Fibroblast of lung (primary cell): ENCODE results near the gene C9orf85. TPM values are rescaled to one million over a fixed set of nuclear protein-coding genes. Genes with fewer than 3 reads are reported as not detected.

Experiments used
- DNase-seq, 2 donors: peaks; one replicate each; pipeline versions ENCODE4 v3.0.0 to v3.0.0-alpha.2; 2010; ENCODE audit warnings: low read depth in 2 of 2
- H2AFZ ChIP-seq: 2 replicates; pipeline ENCODE4 v1.5.1; 2012; ENCODE audit warnings: low read length, control low read depth, inconsistent platforms
- H3K27ac ChIP-seq: 2 replicates; pipeline ENCODE4 v1.5.1; 2011; ENCODE audit warnings: low read length, control low read depth; ENCODE audit not compliant: insufficient read depth
- H3K27me3 ChIP-seq: 2 replicates; pipeline ENCODE4 v1.5.1; 2011; ENCODE audit warnings: mild to moderate bottlenecking, low read length; ENCODE audit not compliant: control insufficient read depth, insufficient read depth
- H3K36me3 ChIP-seq: 2 replicates; pipeline ENCODE4 v1.5.1; 2011; ENCODE audit warnings: low read length; ENCODE audit not compliant: control insufficient read depth, insufficient read depth
- H3K4me1 ChIP-seq: 2 replicates; pipeline ENCODE4 v1.5.1; 2011; ENCODE audit warnings: low read length; ENCODE audit not compliant: control insufficient read depth, insufficient read depth; ENCODE audit errors: extremely low read depth
- H3K4me2 ChIP-seq: 2 replicates; pipeline ENCODE4 v1.5.1; 2011; ENCODE audit warnings: low read length, control low read depth; ENCODE audit not compliant: insufficient read depth; ENCODE audit errors: extremely low read depth
- H3K4me3 ChIP-seq, 4 experiments: fragments of 200-600 bp in 1 of 4; sonication (generic) in 1 of 4; replicated peaks in 1 of 4; 2 replicates each; pipeline ENCODE4 v1.5.1; 2011 to 2016; ENCODE audit warnings: low read length in 4 of 4, low read depth in 3 of 4, mild to moderate bottlenecking in 3 of 4, control low read depth in 2 of 4, inconsistent platforms in 1 of 4, mixed read lengths in 1 of 4; ENCODE audit not compliant: insufficient read depth in 1 of 4; ENCODE audit errors: control extremely low read depth in 1 of 4
- H3K79me2 ChIP-seq: 2 replicates; pipeline ENCODE4 v1.5.1; 2012; ENCODE audit warnings: mild to moderate bottlenecking, low read length, inconsistent platforms; ENCODE audit not compliant: control insufficient read depth, insufficient read depth
- H3K9ac ChIP-seq: 2 replicates; pipeline ENCODE4 v1.5.1; 2011; ENCODE audit warnings: mild to moderate bottlenecking, low read length, control low read depth; ENCODE audit not compliant: insufficient read depth
- H3K9me3 ChIP-seq: 2 replicates; pipeline ENCODE4 v1.5.1; 2012; ENCODE audit warnings: low read depth, low read length; ENCODE audit not compliant: control insufficient read depth, insufficient read depth
- H4K20me1 ChIP-seq: 2 replicates; pipeline ENCODE4 v1.5.1; 2011; ENCODE audit warnings: low read length; ENCODE audit not compliant: control insufficient read depth, insufficient read depth; ENCODE audit errors: extremely low read depth
- EZH2 ChIP-seq: IDR thresholded peaks from 2 replicates; pipeline ENCODE4 v1.5.1; 2012; ENCODE audit warnings: low read length, control low read depth, mild to moderate bottlenecking; ENCODE audit errors: missing control alignments
- polyA plus RNA-seq, 2 donors: library from polyadenylated mRNA; depleted of rRNA in 1 of 2; stranded (reverse) in 1 of 2; unstranded in 1 of 2; fragments of >200 nt; gene quantifications; 2 replicates each; pipeline ENCODE4 v1.2.1, GENCODE V29; 2011 to 2012; ENCODE audit warnings: missing spikeins in 1 of 2
- total RNA-seq: library from RNA; depleted of rRNA; stranded (reverse); fragments of >200 nt; gene quantifications from 2 replicates; pipeline ENCODE4 v1.2.1, GENCODE V29; 2014
- TF ChIP-seq, protein P1 (sequence below), 2 donors: IDR thresholded peaks in 1 of 2; conservative IDR thresholded peaks in 1 of 2; 1 replicate in 1 of 2; 2 replicates in 1 of 2; pipeline ENCODE4 v1.5.1; 2011 to 2012; ENCODE audit warnings: low read length in 2 of 2, control low read depth in 1 of 2, inconsistent platforms in 1 of 2, low read depth in 1 of 2, mild to moderate bottlenecking in 1 of 2

Gene C9orf85
- total and polyA plus RNA-seq, 2 donors (not counting 1 experiment from before 2014, with no cell fraction given): 17.3 to 22.5 TPM

DNA sequence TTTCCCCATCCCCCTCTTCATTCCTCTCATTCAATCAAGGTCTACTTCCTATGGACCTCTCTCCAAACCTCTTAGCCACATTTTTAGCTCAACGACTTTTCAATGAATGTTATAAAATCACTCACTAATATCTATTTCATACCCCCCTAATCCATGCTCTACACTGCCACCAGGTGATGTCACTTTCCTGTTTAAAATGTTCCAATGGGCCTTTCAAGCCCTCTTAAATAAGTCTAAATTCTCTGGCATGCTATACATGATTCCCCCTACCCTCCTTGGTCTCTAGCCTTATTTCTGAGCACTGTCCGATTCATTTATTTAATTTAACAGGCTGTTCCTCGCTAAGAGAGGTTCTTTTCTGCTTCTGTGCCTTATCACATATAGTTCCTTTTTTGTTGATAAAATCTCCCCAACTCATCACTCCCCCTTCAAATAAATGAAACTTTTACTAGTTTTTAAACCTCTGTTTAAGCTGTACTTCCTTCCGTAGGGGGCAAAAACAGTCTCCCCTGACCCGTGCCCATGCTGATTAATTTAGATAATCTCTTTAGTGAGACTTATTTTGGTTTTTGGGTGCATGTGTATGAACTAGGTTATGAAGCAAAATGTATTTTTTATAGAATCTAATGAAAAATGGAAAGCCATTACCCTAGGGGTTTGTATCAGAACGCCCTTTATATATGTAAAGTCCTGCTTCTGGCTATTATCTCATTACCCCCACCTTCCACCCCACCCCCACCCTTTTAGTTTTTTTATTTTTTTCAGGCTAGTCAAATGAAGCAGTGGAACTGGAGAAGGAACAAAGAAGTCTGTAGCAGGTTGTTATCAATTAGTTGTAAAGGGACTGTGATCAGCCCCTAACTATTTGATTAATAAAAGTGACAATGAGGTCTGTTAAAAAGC, 9.5 kb upstream of the C9orf85 start:
- no peak overlapping the region for H3K9ac ChIP-seq
- H2AFZ ChIP-seq: no peak overlapping the region
- H3K79me2 ChIP-seq: peaks cover 47% of the 10 kb centered on the region
- no peak overlapping the region for H3K4me2 ChIP-seq
- no peak for DNase-seq
- no peak overlapping the region for H3K27ac ChIP-seq
- no peaks in the 10 kb centered on the region for H4K20me1 ChIP-seq
- TF ChIP-seq, protein P1, sequence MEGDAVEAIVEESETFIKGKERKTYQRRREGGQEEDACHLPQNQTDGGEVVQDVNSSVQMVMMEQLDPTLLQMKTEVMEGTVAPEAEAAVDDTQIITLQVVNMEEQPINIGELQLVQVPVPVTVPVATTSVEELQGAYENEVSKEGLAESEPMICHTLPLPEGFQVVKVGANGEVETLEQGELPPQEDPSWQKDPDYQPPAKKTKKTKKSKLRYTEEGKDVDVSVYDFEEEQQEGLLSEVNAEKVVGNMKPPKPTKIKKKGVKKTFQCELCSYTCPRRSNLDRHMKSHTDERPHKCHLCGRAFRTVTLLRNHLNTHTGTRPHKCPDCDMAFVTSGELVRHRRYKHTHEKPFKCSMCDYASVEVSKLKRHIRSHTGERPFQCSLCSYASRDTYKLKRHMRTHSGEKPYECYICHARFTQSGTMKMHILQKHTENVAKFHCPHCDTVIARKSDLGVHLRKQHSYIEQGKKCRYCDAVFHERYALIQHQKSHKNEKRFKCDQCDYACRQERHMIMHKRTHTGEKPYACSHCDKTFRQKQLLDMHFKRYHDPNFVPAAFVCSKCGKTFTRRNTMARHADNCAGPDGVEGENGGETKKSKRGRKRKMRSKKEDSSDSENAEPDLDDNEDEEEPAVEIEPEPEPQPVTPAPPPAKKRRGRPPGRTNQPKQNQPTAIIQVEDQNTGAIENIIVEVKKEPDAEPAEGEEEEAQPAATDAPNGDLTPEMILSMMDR (conservative IDR thresholded peaks at IDR 0.05 in 1 of 2, IDR thresholded peaks at IDR 0.05 in 1 of 2; ENCODE audit: low read depth in 1 of 2, low read length in 2 of 2): no peak
- no peak for TF ChIP-seq EZH2
- no peaks in the 10 kb centered on the region for H3K27me3 ChIP-seq
- no peaks in the 10 kb centered on the region for H3K9me3 ChIP-seq
- H3K4me1 ChIP-seq: no peaks in the 10 kb centered on the region
- H3K36me3 ChIP-seq: no peaks in the 10 kb centered on the region
- H3K4me3 ChIP-seq: no peak overlapping the region

DNA sequence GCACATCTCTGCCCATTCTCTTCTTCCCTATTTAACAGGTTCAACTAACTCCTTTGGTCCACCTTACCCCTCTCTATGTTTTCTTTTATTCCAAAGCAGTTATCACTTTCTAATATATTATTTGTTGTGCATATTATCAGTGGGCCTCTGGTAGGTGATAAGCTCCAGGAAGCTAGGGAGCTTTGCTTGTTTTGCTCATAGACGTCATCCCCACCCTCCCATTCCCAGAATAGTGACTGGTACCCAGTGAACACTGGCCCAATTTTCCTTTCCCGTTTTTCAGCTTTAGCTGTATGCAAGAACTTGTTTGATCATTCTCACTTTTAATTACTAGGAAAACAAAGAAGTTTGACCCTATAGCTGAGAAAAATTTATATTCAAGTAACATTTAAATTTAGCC, 7.4 kb upstream of the C9orf85 start:
- Histone ChIP-seq H3K9ac (no peak overlapping the region), H3K9me3 (no peaks in the 10 kb centered on the region), H3K4me1 (no peaks in the 10 kb centered on the region), H3K4me3 (no peak overlapping the region), H3K36me3 (no peaks in the 10 kb centered on the region), H3K27me3 (no peaks in the 10 kb centered on the region), H4K20me1 (no peaks in the 10 kb centered on the region), H2AFZ (no peak overlapping the region), H3K27ac (no peak overlapping the region), H3K4me2 (no peak overlapping the region), H3K79me2 (peaks cover 57% of the 10 kb centered on the region)
- TF ChIP-seq, protein P1 (conservative IDR thresholded peaks at IDR 0.05 in 1 of 2, IDR thresholded peaks at IDR 0.05 in 1 of 2; ENCODE audit: low read depth in 1 of 2, low read length in 2 of 2): no peak
- no peak for TF ChIP-seq EZH2
- no peak for DNase-seq

DNA sequence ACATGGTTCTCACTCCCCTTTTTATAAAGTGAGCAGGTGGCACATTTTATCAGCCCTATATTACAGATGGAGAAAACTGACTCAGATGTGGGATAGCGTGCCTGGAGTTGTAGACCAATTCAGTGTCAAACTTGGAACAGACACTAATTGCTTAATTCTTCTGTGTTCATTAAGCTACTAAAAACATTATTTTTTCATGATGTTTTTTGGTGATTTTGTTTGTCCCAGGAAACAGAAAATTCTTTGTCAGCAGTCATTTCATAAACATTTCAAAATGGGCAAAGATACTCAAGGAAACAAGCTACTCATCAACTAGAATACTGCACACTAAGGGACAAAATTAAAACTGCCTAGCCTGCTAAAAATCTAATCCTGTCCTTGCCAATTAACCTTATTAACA, 2.6 kb upstream of the C9orf85 start:
- Histone ChIP-seq H3K27me3 (no peaks in the 10 kb centered on the region), H3K27ac (no peak overlapping the region), H2AFZ (no peak overlapping the region), H3K79me2 (peaks cover 74% of the 10 kb centered on the region), H3K4me1 (peaks cover 4% of the 10 kb centered on the region), H3K36me3 (no peaks in the 10 kb centered on the region), H3K4me3 (peak overlapping the region; percentile 75 to 93 (median 90)), H4K20me1 (no peaks in the 10 kb centered on the region), H3K4me2 (peak overlapping the region; percentile 88), H3K9me3 (no peaks in the 10 kb centered on the region), H3K9ac (peak overlapping the region; percentile 20)
- TF ChIP-seq, protein P1 (conservative IDR thresholded peaks at IDR 0.05 in 1 of 2, IDR thresholded peaks at IDR 0.05 in 1 of 2; ENCODE audit: low read depth in 1 of 2, low read length in 2 of 2): no peak
- no peak for TF ChIP-seq EZH2
- no peak for DNase-seq
